Kidney (tissue), 14 donors: Measurements from ENCODE around the gene FAM78A. TPM values are rescaled to one million over a fixed set of nuclear protein-coding genes. Genes with fewer than 3 reads are reported as not detected.

Source experiments
- DNase-seq, 5 donors: peaks; one replicate each; pipeline ENCODE4 v3.0.0-alpha.2; 2013 to 2020
- FAIRE-seq: peaks from 2 replicates; lab custom pipeline; 2012; peaks lifted over from hg19 to GRCh38; lab: Jason Lieb, UNC
- H3K27ac ChIP-seq, 2 donors: one replicate each; pipeline ENCODE4 v1.7.0; 2013; ENCODE audit warnings: low read depth in 2 of 2, low read length in 2 of 2, inconsistent platforms in 1 of 2
- H3K27me3 ChIP-seq: one replicate; pipeline ENCODE4 v1.7.1; 2013; ENCODE audit warnings: low read length, inconsistent platforms; ENCODE audit not compliant: control insufficient read depth, insufficient read depth
- H3K36me3 ChIP-seq, 3 donors: one replicate each; pipeline versions ENCODE4 v1.7.0 to v1.7.1; 2013; ENCODE audit warnings: low read length in 3 of 3, control low read depth in 1 of 3, inconsistent platforms in 1 of 3; ENCODE audit not compliant: insufficient read depth in 3 of 3, control insufficient read depth in 2 of 3
- H3K4me1 ChIP-seq, 3 donors: one replicate each; pipeline versions ENCODE4 v1.7.0 to v1.7.1; 2013; ENCODE audit warnings: low read length in 3 of 3, inconsistent platforms in 1 of 3, low read depth in 1 of 3; ENCODE audit not compliant: control insufficient read depth in 2 of 3, insufficient read depth in 2 of 3
- H3K4me3 ChIP-seq, 3 donors: one replicate each; pipeline versions ENCODE4 v1.7.0 to v1.8.1; 2013; ENCODE audit warnings: low read length in 3 of 3, control low read depth in 1 of 3, inconsistent platforms in 1 of 3
- H3K9ac ChIP-seq, 3 donors: one replicate each; pipeline versions ENCODE4 v1.7.0 to v1.7.1; 2013; ENCODE audit warnings: low read length in 3 of 3, control low read depth in 1 of 3, inconsistent platforms in 1 of 3
- H3K9me3 ChIP-seq, 3 donors: one replicate each; pipeline versions ENCODE4 v1.7.0 to v1.7.1; 2013; ENCODE audit warnings: low read length in 3 of 3, control low read depth in 1 of 3, inconsistent platforms in 1 of 3; ENCODE audit not compliant: control insufficient read depth in 2 of 3, insufficient read depth in 1 of 3
- CTCF ChIP-seq: IDR thresholded peaks from 3 replicates; pipeline ENCODE4 v1.5.1; 2012; ENCODE audit warnings: mild to moderate bottlenecking, moderate library complexity, borderline replicate concordance; ENCODE audit not compliant: insufficient read depth; ENCODE audit errors: extremely low read depth
- intact Hi-C: fragments of 100-400 bp; cut with DNase I; formaldehyde crosslinking; loops from one replicate; pipeline ENCODE4 v1.11.1; 2022
- polyA plus RNA-seq: library from polyadenylated mRNA; stranded (reverse); fragments of 350-450 nt; fragmentation: Illumina TruSeq; extraction: RNeasy Lipid Tissue Mini Kit (QIAGEN cat#74804); gene quantifications from one replicate; pipeline ENCODE4 v1.2.3, GENCODE V29; 2014; ENCODE audit warnings: low read depth, low replicate concordance; ENCODE audit not compliant: insufficient read depth
- total RNA-seq: library from RNA; stranded (reverse); fragmentation: NEBNext Ultra II Directional; extraction: Animal tissue kit (Norgen Biotek cat#: 25700); gene quantifications from one replicate; pipeline ENCODE4 v1.2.1, GENCODE V29; 2021
- donor health status: control.
- donor health status: control.
- donor health status: control.
- donor health status: control.
- donor health status: control.
- donor health status: DM: yes; HTN: yes; CAD: no.
- donor health status: Normal renal cell carcinoma (clear cell type).

Gene FAM78A
- total and polyA plus RNA-seq, 2 donors from 2014 or later, result 1.6 to 6.1 TPM

- no peak for TF ChIP-seq CTCF
- H3K9me3 ChIP-seq, result no peaks in the 10 kb centered on the region
- no peak overlapping the region for H3K4me3 ChIP-seq
- FAIRE-seq (no peak), DNase-seq (peak in 1 of 5 donors; percentile 45)
- no peak overlapping the region for H3K9ac ChIP-seq
- H3K4me1 ChIP-seq, result no peaks in the 10 kb centered on the region
- no peak overlapping the region for H3K27ac ChIP-seq
- H3K36me3 ChIP-seq, result no peaks in the 10 kb centered on the region
- intact Hi-C loops, result no loop called here
- H3K27me3 ChIP-seq, result no peaks in the 10 kb centered on the region
These were observed 43.8 kb upstream of the FAM78A start for GRCh38 chr9:131320031-131320685.

- Histone ChIP-seq H3K9ac (no peak overlapping the region), H3K27ac (no peak overlapping the region), H3K4me3 (no peak overlapping the region), H3K27me3 (no peaks in the 10 kb centered on the region), H3K4me1 (no peaks in the 10 kb centered on the region), H3K36me3 (no peaks in the 10 kb centered on the region), H3K9me3 (no peaks in the 10 kb centered on the region)
- TF ChIP-seq CTCF, result no peak
- peak in 1 of 5 donors; percentile 63 for DNase-seq
- intact Hi-C loops, result no loop called here
- FAIRE-seq, result no peak
These were observed 43.2 kb upstream of the FAM78A start for GRCh38 chr9:131319486-131319885.

DNA sequence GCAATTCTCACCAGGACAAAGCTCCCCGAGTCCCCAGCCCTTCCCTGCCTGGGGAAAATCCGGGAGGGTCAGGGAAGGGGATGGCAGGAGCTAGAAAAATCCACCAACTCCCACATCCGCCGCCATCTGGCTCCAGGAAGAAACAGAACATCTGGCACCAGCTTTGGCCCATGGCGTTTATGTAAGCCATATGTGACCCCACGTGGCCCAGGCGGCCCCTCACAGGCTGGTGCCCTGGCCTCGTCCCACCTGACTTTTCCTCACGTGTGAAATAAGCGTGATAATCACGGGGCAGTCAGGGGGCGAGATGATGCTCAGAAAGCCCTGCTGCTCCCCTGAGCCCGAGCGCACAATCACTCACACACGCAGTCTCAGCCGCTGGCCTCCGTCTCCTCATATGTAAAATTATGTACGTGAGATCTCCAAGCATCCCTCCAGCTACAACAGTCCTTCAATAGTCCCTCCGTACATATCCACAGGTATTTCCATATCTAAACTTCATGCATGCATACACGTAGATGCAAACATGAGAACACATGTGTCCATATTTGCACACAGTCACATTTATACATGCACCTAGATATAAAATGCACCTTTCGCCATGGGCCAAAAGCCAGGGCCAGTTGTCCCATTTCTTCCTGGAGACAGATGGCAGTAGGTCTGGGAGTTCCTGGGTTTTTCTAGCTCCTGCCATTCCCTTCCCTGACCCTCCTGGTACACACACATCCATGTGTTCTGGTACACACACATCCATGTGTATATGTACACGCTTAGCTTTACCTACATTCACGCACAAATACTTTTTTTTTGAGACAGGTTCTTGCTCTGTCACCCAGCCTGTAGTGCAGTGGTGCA is 42.1 kb upstream of the FAM78A start:
- H3K27ac ChIP-seq, result no peak overlapping the region
- peak in 1 of 5 donors; percentile 58 for DNase-seq
- TF ChIP-seq CTCF, result no peak
- no peaks in the 10 kb centered on the region for H3K27me3 ChIP-seq
- FAIRE-seq, result no peak
- no peaks in the 10 kb centered on the region for H3K4me1 ChIP-seq
- no peaks in the 10 kb centered on the region for H3K36me3 ChIP-seq
- intact Hi-C loops, result no loop called here
- no peak overlapping the region for H3K4me3 ChIP-seq
- no peaks in the 10 kb centered on the region for H3K9me3 ChIP-seq
- H3K9ac ChIP-seq, result no peak overlapping the region
